Measurements from ENCODE around the gene BCL11A. TPM values are rescaled to one million over a fixed set of nuclear protein-coding genes. Genes with fewer than 3 reads are reported as not detected.

BCL11A gene
- total RNA-seq, 2 experiments from 2014 or later, result 0.03 TPM; not detected in 1

DNA sequence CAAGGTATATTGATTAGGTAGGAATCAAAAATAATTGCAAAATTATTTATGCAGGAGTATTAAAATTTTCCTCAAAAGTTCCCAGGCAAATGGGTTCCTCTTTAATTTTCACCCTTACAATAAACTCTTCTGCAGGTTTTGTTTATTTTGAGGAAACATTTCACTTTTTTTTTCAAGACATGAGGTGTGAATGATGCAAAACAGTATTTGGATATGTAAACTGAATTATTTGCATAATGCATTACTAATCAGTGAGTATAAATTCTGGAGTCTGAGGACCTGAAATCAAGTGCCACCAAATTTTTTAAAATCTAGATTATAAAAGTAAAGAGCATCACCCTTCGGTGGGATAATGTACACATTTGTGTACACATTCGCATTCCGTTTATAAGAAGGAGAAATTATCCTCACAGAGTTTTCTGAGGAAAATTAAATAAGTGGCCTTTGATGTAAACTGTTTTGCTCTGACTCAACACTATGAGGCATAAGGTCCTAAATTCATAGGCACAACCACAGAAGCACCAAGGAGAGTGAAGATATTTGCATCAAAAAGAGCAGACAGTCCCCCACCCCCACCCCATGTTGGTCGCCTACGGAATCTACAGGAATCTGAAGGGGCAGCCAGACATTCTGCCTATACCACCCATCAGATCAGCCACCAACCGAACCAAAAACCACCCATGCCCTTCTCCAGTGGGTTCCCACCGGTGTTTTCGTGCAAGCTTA lies 33.1 kb downstream of the BCL11A start:
- peaks cover 36% of the 10 kb centered on the region for H3K27me3 Mint-ChIP-seq (ENCODE audit: low read depth)
- no peak for DNase-seq
- peaks cover 6% of the 10 kb centered on the region for H3K4me1 Mint-ChIP-seq (ENCODE audit: low read depth)
- H3K27ac Mint-ChIP-seq, result no peak overlapping the region
- ATAC-seq, result no peak
- no peaks in the 10 kb centered on the region for H3K9me3 Mint-ChIP-seq (ENCODE audit: insufficient read depth)
- no peak overlapping the region for H3K4me3 Mint-ChIP-seq
- POLR2A ChIA-PET, result no interaction called here
- CTCF ChIA-PET, result no interaction called here
- no peaks in the 10 kb centered on the region for H3K36me3 Mint-ChIP-seq (ENCODE audit: low read depth)

DNA sequence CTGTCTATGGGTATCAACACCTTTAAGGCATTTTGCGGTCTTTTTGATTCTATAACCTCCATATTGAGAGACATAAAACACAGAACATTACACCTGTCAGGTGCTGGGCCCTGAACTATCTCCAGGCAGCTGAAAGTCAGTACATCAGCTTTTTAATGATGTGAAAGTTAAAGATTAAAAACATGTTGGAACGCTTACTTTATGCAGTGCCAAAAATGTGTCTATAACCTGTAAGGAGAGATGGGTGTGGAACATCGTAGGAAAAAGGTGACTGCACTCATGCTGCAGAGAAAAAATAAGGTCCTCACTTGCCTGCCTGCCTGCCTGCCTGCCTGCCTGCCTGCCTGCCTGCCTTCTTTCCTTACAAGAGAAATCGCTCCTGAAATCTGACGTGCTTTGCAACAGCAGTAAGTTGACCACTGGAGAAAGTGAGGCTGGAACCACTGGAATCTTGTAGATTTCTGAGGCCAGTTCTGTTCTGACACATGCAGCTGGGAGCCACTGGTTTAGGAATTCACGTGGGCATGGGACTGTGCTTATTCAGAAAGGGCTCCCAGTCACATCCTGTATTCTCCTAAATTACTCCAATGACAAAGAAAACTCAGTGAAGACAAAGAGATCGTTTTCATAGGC lies 34.1 kb downstream of the BCL11A start:
- ChIA-PET POLR2A (interaction anchor here (0.5 kb wide), 1 partner anchor 71 kb away, joined by 3 read pairs; no protein-coding TSS in a partner anchor), CTCF (no interaction called here)
- H3K4me1 Mint-ChIP-seq (ENCODE audit: low read depth), result peaks cover 6% of the 10 kb centered on the region
- no peak for DNase-seq
- peaks cover 33% of the 10 kb centered on the region for H3K27me3 Mint-ChIP-seq (ENCODE audit: low read depth)
- ATAC-seq, result no peak
- H3K27ac Mint-ChIP-seq, result no peak overlapping the region
- no peaks in the 10 kb centered on the region for H3K9me3 Mint-ChIP-seq (ENCODE audit: insufficient read depth)
- no peak overlapping the region for H3K4me3 Mint-ChIP-seq
- no peaks in the 10 kb centered on the region for H3K36me3 Mint-ChIP-seq (ENCODE audit: low read depth)

DNA sequence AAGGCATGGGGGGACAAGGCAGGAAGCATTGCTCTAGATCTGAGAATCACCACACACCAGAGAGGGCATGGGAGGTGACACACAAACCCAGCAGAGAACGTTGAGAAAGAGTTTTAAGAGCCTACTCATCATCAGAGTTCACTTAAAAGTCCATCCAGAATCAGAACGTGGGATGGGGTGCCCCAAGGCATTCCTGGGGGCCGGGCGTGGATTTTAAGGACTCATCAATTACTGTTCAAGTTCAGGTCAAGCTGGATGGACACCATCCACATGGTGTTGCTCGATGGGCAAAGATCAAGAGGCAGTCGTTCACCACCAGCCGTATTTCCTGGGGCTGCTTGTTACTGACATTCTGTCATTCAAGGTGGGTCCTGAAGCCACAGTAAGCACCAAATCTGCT lies 34.9 kb downstream of the BCL11A start:
- Mint-ChIP-seq H3K9me3 (ENCODE audit: insufficient read depth) (no peaks in the 10 kb centered on the region), H3K27ac (no peak overlapping the region), H3K36me3 (ENCODE audit: low read depth) (no peaks in the 10 kb centered on the region), H3K4me3 (no peak overlapping the region), H3K27me3 (ENCODE audit: low read depth) (peaks cover 34% of the 10 kb centered on the region), H3K4me1 (ENCODE audit: low read depth) (peaks cover 6% of the 10 kb centered on the region)
- DNase-seq, result no peak
- no peak for ATAC-seq
- ChIA-PET POLR2A (interaction anchor here (0.5 kb wide), 1 partner anchor 72 kb away, joined by 3 read pairs; no protein-coding TSS in a partner anchor), CTCF (interaction anchor here (1.1 kb wide), 1 partner anchor 37 kb away, joined by 3 read pairs; no protein-coding TSS in a partner anchor)

DNA sequence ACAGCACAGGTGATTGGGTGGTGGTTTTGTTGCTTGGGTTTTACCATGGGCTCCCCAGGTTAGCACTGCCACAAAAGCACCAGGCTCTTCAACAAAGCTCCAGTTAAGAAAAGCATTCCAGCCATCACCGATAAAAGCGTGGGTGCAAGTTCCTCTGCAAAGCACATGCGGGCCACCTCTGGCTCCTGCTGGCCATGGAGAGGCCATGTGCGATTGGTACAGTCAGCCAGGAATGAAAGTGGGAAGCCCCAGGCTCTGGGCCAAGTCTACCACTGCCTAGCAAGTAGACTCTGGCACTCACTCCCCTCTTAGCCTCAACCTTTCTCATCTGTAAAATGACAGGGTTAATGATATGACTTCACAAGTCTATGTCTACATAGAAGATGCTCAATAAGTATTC lies 36.0 kb downstream of the BCL11A start:
- Mint-ChIP-seq H3K4me1 (ENCODE audit: low read depth) (peaks cover 6% of the 10 kb centered on the region), H3K4me3 (no peak overlapping the region), H3K36me3 (ENCODE audit: low read depth) (no peaks in the 10 kb centered on the region), H3K27me3 (ENCODE audit: low read depth) (peaks cover 31% of the 10 kb centered on the region), H3K27ac (no peak overlapping the region), H3K9me3 (ENCODE audit: insufficient read depth) (no peaks in the 10 kb centered on the region)
- ATAC-seq, result no peak
- DNase-seq, result no peak
- CTCF ChIA-PET, result interaction anchor here (1.1 kb wide), 1 partner anchor 38 kb away, joined by 3 read pairs; no protein-coding TSS in a partner anchor
- POLR2A ChIA-PET, result no interaction called here

DNA sequence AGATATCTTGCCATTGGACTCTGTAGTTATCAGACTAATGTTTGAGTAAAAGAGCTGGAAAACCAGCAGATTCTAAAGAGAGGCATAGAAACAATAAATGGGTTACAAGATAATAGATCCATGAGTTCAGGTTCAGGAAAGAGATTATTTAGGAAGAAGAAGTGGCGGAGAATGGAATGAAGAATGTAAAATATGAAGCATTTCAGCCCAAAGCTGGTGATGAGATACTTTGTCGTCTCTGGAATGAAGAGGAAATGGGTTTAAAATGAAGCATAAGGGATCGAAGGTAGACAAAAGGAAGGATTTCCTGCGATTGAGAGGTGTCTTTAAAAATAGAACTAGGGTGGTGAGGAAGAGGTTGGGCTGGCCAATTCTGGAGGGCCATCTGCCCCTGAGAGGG lies 36.6 kb downstream of the BCL11A start:
- POLR2A ChIA-PET, result no interaction called here
- CTCF ChIA-PET, result no interaction called here
- ATAC-seq, result no peak
- Mint-ChIP-seq H3K9me3 (ENCODE audit: insufficient read depth) (no peaks in the 10 kb centered on the region), H3K27me3 (ENCODE audit: low read depth) (peaks cover 28% of the 10 kb centered on the region), H3K36me3 (ENCODE audit: low read depth) (no peaks in the 10 kb centered on the region), H3K27ac (no peak overlapping the region), H3K4me1 (ENCODE audit: low read depth) (peaks cover 6% of the 10 kb centered on the region), H3K4me3 (no peak overlapping the region)
- DNase-seq, result no peak

DNA sequence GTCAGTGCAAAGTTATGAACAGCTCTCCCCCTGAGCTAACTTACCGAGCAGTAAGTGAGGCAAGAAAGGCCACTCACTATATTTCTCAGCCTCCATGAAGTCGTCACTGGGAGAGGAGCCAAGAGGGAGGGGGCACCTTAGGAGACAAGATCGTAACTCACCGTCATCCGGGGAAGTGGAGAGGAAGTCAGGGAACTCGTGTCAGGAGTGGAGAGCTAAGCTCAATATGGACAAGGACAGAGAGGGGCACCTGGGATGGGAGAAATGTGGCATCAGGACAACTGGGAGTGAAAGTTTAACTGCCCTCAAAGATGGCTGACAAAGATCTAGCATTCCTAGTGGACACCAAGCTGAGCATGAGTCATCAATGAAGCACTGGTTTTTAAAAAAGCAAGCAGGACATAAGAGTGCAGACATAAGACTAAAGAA lies 37.1 kb downstream of the BCL11A start:
- ATAC-seq (no peak), DNase-seq (no peak)
- no peak overlapping the region for H3K4me3 Mint-ChIP-seq
- POLR2A ChIA-PET, result no interaction called here
- H3K4me1 Mint-ChIP-seq (ENCODE audit: low read depth), result peaks cover 6% of the 10 kb centered on the region
- H3K9me3 Mint-ChIP-seq (ENCODE audit: insufficient read depth), result no peaks in the 10 kb centered on the region
- CTCF ChIA-PET, result no interaction called here
- H3K27ac Mint-ChIP-seq, result no peak overlapping the region
- H3K27me3 Mint-ChIP-seq (ENCODE audit: low read depth), result peaks cover 25% of the 10 kb centered on the region
- H3K36me3 Mint-ChIP-seq (ENCODE audit: low read depth), result no peaks in the 10 kb centered on the region

DNA sequence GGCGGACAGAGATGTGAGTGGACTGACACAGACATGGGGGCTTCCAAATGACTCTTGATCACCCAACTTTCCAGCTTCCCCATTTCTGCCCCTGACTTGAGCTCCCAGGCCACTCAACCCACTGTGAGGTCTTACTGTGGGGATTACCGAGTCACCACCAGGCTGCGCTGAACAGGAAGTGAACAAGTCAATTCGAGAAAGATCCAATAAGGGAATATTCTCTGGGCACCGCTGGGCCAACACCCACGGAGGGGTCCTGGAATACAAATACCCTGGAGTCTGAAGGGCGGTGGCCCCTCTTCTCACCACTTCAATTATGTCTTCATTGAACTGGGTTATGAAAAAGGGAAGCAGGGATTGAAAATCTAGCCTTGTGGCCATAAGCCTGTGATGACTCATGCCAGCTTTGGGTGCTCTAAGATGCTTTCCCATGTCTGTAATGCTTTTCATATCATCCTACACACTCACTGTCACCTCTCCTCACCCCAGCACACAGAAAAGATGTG lies 37.7 kb downstream of the BCL11A start:
- ChIA-PET CTCF (no interaction called here), POLR2A (no interaction called here)
- H3K9me3 Mint-ChIP-seq (ENCODE audit: insufficient read depth), result no peaks in the 10 kb centered on the region
- no peak for ATAC-seq
- H3K4me1 Mint-ChIP-seq (ENCODE audit: low read depth), result peaks cover 6% of the 10 kb centered on the region
- no peak overlapping the region for H3K4me3 Mint-ChIP-seq
- H3K27me3 Mint-ChIP-seq (ENCODE audit: low read depth), result peaks cover 25% of the 10 kb centered on the region
- no peak for DNase-seq
- H3K36me3 Mint-ChIP-seq (ENCODE audit: low read depth), result no peaks in the 10 kb centered on the region
- H3K27ac Mint-ChIP-seq, result no peak overlapping the region

DNA sequence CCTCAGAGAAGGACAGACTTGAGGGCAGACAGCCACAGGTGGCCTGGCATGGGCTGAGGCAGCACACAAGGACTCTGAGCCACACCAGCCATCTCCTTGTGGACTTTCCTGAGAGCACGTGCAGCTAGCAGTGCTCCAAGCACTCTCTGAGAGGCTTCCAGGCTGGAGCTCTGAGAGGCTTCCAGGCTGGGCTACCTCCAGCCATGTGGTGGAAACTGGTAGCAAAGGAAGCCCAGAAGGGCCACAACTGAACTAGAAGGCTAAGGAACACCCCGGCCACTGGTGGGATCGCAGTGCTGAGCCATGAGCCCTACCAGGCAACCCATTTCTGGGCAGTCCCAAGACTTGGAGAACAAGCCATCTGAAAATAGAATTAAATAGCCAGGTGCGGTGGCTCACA lies 39.5 kb downstream of the BCL11A start:
- CTCF ChIA-PET, result no interaction called here
- POLR2A ChIA-PET, result no interaction called here
- Mint-ChIP-seq H3K9me3 (ENCODE audit: insufficient read depth) (no peaks in the 10 kb centered on the region), H3K36me3 (ENCODE audit: low read depth) (no peaks in the 10 kb centered on the region), H3K27ac (no peak overlapping the region), H3K27me3 (ENCODE audit: low read depth) (peaks cover 32% of the 10 kb centered on the region), H3K4me1 (ENCODE audit: low read depth) (peaks cover 6% of the 10 kb centered on the region), H3K4me3 (no peak overlapping the region)
- DNase-seq (no peak), ATAC-seq (no peak)

DNA sequence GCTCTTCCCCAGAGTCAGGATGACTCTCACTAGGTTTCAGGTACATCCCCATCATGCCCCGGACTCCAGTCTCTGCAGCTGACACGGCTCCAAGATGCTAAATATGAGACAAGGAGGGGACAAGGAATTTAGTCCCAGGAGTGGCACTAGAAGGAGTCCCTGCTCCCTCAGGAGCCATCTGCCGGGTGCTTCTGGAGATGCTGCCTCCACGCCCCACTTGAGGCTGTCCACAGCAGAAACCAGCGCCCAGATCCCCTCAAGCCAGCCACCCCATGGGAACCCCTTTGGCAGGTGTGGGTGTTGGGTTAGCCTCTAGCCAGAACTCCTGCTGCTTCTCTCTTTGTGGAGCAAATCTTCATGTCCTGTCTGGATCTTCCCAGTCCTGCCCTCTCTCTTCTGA lies 40.3 kb downstream of the BCL11A start:
- Mint-ChIP-seq H3K4me3 (no peak overlapping the region), H3K36me3 (ENCODE audit: low read depth) (no peaks in the 10 kb centered on the region), H3K27me3 (ENCODE audit: low read depth) (peaks cover 26% of the 10 kb centered on the region), H3K9me3 (ENCODE audit: insufficient read depth) (no peaks in the 10 kb centered on the region), H3K4me1 (ENCODE audit: low read depth) (peaks cover 6% of the 10 kb centered on the region), H3K27ac (no peak overlapping the region)
- ChIA-PET POLR2A (no interaction called here), CTCF (no interaction called here)
- no peak for DNase-seq
- no peak for ATAC-seq

DNA sequence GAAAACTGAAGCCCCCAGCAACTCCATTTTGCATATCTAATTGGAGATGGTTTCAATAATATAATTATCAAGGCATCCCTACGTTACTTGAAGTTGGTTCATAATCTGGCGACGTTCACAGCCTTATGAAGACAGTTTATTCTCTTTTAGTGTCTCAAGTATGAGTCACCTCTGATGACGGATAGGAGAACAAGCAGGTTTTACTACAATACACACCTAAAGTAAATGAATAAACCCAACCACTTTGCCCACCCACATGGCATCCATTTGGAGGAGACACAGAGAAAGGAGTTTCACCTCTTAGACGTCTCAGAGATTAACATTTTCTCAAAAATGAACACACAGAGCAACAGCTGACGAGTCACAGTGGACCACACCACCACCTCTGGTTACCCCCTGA lies 40.8 kb downstream of the BCL11A start:
- Mint-ChIP-seq H3K27me3 (ENCODE audit: low read depth) (peaks cover 30% of the 10 kb centered on the region), H3K4me3 (no peak overlapping the region), H3K4me1 (ENCODE audit: low read depth) (peaks cover 6% of the 10 kb centered on the region), H3K27ac (no peak overlapping the region), H3K36me3 (ENCODE audit: low read depth) (no peaks in the 10 kb centered on the region), H3K9me3 (ENCODE audit: insufficient read depth) (no peaks in the 10 kb centered on the region)
- ChIA-PET CTCF (no interaction called here), POLR2A (no interaction called here)
- no peak for DNase-seq
- no peak for ATAC-seq

DNA sequence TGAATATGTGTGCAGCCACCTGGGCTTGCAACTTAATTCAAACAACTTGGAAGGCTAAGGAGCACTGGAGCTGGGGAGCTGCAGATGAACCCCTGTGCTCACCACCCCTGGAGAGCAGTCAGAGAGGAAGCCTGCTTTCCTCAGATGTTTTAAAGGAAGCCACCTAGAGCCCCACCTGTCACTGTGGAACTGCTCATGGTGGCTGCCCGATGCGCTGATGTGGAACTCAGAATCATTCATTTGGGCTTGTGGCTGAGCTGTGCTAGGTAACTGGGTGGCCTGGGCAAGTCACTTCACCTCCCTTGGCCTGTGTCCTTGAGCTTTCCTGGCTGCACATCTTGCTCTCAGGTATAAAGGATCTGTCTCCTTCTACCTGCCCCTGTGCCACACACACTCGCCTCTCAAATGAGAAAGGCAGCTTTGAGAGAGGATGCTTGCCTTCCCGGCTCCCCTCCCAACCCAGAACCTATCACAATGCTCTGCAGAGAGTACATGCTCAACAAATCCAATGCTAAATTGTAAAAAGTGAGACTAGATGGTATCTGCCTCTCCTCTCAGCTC lies 41.3 kb downstream of the BCL11A start:
- peaks cover 6% of the 10 kb centered on the region for H3K4me1 Mint-ChIP-seq (ENCODE audit: low read depth)
- ATAC-seq (no peak), DNase-seq (no peak)
- H3K27me3 Mint-ChIP-seq (ENCODE audit: low read depth), result peaks cover 32% of the 10 kb centered on the region
- no peak overlapping the region for H3K4me3 Mint-ChIP-seq
- ChIA-PET POLR2A (no interaction called here), CTCF (no interaction called here)
- no peaks in the 10 kb centered on the region for H3K9me3 Mint-ChIP-seq (ENCODE audit: insufficient read depth)
- no peak overlapping the region for H3K27ac Mint-ChIP-seq
- no peaks in the 10 kb centered on the region for H3K36me3 Mint-ChIP-seq (ENCODE audit: low read depth)

DNA sequence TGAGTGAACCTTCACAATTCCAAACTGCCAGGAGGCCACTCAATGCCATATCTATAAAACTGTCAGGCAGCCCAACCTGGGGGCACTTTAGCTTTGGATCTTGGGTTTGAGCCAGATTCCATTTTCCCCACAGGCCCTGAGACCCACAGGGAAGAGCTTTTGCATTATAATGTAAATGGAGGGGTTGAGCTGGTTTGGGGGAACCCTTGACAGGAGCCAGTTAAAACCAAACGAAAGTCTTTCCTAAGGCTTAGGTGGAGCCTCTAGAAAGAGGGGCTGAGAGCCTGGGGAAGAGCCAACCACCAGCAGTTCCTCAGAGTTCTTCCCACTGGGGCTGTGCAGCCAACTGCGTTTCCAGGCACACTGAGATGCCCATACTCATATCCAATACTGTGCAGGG lies 42.7 kb downstream of the BCL11A start:
- Mint-ChIP-seq H3K27me3 (ENCODE audit: low read depth) (peaks cover 22% of the 10 kb centered on the region), H3K27ac (no peak overlapping the region), H3K4me3 (no peak overlapping the region), H3K4me1 (ENCODE audit: low read depth) (no peaks in the 10 kb centered on the region), H3K36me3 (ENCODE audit: low read depth) (no peaks in the 10 kb centered on the region), H3K9me3 (ENCODE audit: insufficient read depth) (no peaks in the 10 kb centered on the region)
- POLR2A ChIA-PET, result no interaction called here
- CTCF ChIA-PET, result interaction anchor here (0.6 kb wide), 1 partner anchor 36 kb away, joined by 3 read pairs; no protein-coding TSS in a partner anchor
- DNase-seq, result no peak
- ATAC-seq, result no peak
